NB4 (cell line): ENCODE measurements around the gene AUTS2.

Experiments
- MYC ChIP-seq: IDR thresholded peaks from 2 replicates; pipeline ENCODE4 v1.6.1; 2011; ENCODE audit warnings: low read depth, low read length
- POLR2A ChIP-seq: IDR thresholded peaks from 2 replicates; pipeline ENCODE4 v1.6.1; 2011; ENCODE audit warnings: mild to moderate bottlenecking; ENCODE audit not compliant: insufficient read length; ENCODE audit errors: extremely low read depth
- TF ChIP-seq, protein P1 (sequence below): IDR thresholded peaks from one replicate; pipeline ENCODE4 v1.5.1; 2012; ENCODE audit warnings: low read depth, low read length

- TF ChIP-seq POLR2A (no peak), MYC (no peak)
- TF ChIP-seq, protein P1, sequence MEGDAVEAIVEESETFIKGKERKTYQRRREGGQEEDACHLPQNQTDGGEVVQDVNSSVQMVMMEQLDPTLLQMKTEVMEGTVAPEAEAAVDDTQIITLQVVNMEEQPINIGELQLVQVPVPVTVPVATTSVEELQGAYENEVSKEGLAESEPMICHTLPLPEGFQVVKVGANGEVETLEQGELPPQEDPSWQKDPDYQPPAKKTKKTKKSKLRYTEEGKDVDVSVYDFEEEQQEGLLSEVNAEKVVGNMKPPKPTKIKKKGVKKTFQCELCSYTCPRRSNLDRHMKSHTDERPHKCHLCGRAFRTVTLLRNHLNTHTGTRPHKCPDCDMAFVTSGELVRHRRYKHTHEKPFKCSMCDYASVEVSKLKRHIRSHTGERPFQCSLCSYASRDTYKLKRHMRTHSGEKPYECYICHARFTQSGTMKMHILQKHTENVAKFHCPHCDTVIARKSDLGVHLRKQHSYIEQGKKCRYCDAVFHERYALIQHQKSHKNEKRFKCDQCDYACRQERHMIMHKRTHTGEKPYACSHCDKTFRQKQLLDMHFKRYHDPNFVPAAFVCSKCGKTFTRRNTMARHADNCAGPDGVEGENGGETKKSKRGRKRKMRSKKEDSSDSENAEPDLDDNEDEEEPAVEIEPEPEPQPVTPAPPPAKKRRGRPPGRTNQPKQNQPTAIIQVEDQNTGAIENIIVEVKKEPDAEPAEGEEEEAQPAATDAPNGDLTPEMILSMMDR: no peak
Measured at GRCh38 chr7:70380421-70381015, 782.2 kb downstream of the AUTS2 start.
